Karpas-422 (cell line): ENCODE measurements around the gene DAW1. TPM values are rescaled to one million over a fixed set of nuclear protein-coding genes. Genes with fewer than 3 reads are reported as not detected.

Source experiments
- DNase-seq: peaks from one replicate; pipeline ENCODE4 v3.0.0-alpha.2; 2015
- H2AFZ ChIP-seq: fragments of 200-600 bp; sonication (generic); 2 replicates; pipeline ENCODE4 v1.6.1; 2014; ENCODE audit warnings: antibody characterized with exemption, low read length, mixed read lengths
- H3K27ac ChIP-seq: fragments of 200-600 bp; sonication (generic); 2 replicates; pipeline ENCODE4 v1.5.1; 2014; ENCODE audit warnings: mild to moderate bottlenecking, low read length, moderate library complexity
- H3K27me3 ChIP-seq: fragments of 200-600 bp; sonication (generic); 2 replicates; pipeline ENCODE4 v1.6.1; 2014; ENCODE audit warnings: low read length, mixed read lengths
- H3K36me3 ChIP-seq: fragments of 200-600 bp; sonication (generic); 2 replicates; pipeline ENCODE4 v1.6.1; 2014; ENCODE audit warnings: low read length, mixed read lengths; ENCODE audit not compliant: insufficient read depth
- H3K4me1 ChIP-seq: fragments of 200-600 bp; sonication (generic); 2 replicates; pipeline ENCODE4 v1.6.1; 2014; ENCODE audit warnings: mild to moderate bottlenecking, low read length, mixed read lengths
- H3K4me2 ChIP-seq: fragments of 200-600 bp; sonication (generic); 2 replicates; pipeline ENCODE4 v1.6.1; 2014; ENCODE audit warnings: low read length, low read depth, mild to moderate bottlenecking; ENCODE audit not compliant: poor library complexity, severe bottlenecking
- H3K4me3 ChIP-seq: fragments of 200-600 bp; sonication (generic); 2 replicates; pipeline ENCODE4 v1.5.1; 2014; ENCODE audit warnings: mild to moderate bottlenecking, antibody characterized with exemption, low read length, mixed read lengths
- H3K79me2 ChIP-seq: fragments of 200-600 bp; sonication (generic); 2 replicates; pipeline ENCODE4 v1.6.1; 2014; ENCODE audit warnings: mild to moderate bottlenecking, low read length, mixed read lengths
- H3K9ac ChIP-seq: fragments of 200-600 bp; sonication (generic); 2 replicates; pipeline ENCODE4 v1.6.0; 2014; ENCODE audit warnings: low read length
- H3K9me2 ChIP-seq: fragments of 200-600 bp; sonication (generic), shearing (Covaris generic); replicated peaks from 2 replicates; pipeline ENCODE4 v1.6.0; 2014; ENCODE audit warnings: mild to moderate bottlenecking, low read length, moderate library complexity; ENCODE audit not compliant: insufficient read depth
- H3K9me3 ChIP-seq: fragments of 300-700, 200-600 bp; sonication (generic); 2 replicates; pipeline ENCODE4 v1.6.1; 2014; ENCODE audit warnings: low read length, mixed read lengths
- H4K20me1 ChIP-seq: fragments of 200-600 bp; sonication (generic); 2 replicates; pipeline ENCODE4 v1.6.1; 2014; ENCODE audit warnings: mild to moderate bottlenecking, antibody characterized with exemption, low read length, low read depth; ENCODE audit not compliant: insufficient read depth
- total RNA-seq: library from RNA; depleted of rRNA; stranded (reverse); fragments of >200 nt; shearing (Covaris generic); gene quantifications from 2 replicates; pipeline ENCODE4 v1.2.3, GENCODE V29; 2014; ENCODE audit warnings: low replicate concordance

DAW1 gene
- total RNA-seq, 1 experiment from 2014 or later = not detected

DNA sequence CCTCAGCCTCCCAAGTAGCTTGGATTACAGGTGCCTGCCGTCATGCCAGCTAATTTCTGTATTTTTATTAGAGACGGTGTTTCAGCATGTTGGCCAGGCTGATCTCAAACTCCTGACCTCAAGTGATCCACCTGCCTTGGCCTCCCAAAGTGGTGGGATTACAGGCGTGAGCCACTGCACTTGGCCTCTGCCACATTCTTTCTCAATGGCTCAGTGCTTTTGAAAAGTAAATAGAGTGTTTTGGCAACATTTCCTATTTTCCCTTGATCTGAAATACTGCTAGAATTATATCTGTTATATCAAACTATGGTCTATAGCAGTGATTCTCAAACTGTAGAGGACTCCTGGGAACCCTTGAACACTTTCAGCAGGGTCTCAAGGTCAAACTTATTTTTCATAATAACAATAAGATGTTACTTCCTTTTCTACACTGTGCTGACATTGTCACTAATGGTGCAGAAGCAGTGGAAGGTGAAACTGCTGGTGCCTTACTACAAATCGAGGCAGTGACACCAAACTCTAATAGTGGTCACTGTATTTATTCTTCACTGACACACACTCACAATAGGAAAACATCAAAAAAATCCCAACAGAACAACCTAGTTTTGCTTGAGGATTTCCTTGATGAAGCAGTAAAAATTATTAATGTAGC, 10.6 kb downstream of the DAW1 start:
- Histone ChIP-seq H4K20me1 (no peaks in the 10 kb centered on the region), H3K27me3 (no peaks in the 10 kb centered on the region), H3K4me1 (no peaks in the 10 kb centered on the region), H3K36me3 (no peaks in the 10 kb centered on the region), H3K9me2 (no peaks in the 10 kb centered on the region), H3K9me3 (no peaks in the 10 kb centered on the region), H3K4me3 (no peak overlapping the region), H3K27ac (no peak overlapping the region), H3K79me2 (no peaks in the 10 kb centered on the region), H3K9ac (no peak overlapping the region), H2AFZ (no peak overlapping the region), H3K4me2 (no peak overlapping the region)
- DNase-seq = no peak

DNA sequence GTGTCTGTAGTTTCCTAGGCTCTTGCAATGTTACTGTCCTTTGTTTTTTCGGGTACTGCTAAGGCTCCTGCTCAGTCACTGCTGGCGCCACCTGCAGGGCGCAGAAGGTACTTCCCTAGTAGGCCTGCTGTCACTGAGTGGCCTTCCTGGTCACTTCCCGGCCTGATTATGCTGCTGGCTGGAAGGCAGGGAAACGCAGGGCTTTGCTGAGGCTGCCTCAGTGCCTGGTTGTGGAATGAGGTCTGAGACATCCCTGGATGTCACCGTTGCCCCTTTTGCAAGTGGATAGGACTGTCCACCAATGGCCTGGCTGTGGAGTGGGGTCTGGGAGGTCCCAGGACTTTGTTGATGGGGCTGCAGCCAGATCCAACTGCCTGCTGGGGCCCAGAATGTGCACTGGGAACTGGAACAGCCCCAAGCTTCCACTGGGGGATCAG, 13.1 kb downstream of the DAW1 start:
- Histone ChIP-seq H4K20me1 (no peaks in the 10 kb centered on the region), H3K4me2 (no peak overlapping the region), H3K9me3 (no peaks in the 10 kb centered on the region), H3K9ac (no peak overlapping the region), H3K9me2 (no peaks in the 10 kb centered on the region), H3K27ac (no peak overlapping the region), H3K4me1 (no peaks in the 10 kb centered on the region), H3K36me3 (no peaks in the 10 kb centered on the region), H3K79me2 (no peaks in the 10 kb centered on the region), H2AFZ (no peak overlapping the region), H3K27me3 (no peaks in the 10 kb centered on the region), H3K4me3 (no peak overlapping the region)
- peak; percentile 87 for DNase-seq

DNA sequence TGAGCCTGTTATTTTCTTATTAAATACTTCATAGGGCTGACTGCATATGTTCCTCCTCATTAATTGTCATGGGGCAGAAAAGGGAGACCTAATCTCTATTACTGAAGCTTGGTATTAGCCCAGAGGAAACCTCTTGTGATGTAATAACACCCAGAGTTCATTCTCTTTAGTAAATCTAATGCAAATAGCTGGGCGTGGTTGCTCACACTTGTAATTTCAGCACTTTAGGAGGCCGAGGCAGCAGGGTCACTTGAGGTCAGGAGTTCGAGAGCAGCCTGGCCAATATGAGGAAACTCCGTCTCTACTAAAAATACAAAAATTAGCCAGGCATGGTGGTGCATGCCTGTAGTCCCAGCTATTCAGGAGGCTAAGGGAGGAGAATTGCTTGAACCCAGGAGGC, 14.7 kb downstream of the DAW1 start:
- DNase-seq = no peak
- Histone ChIP-seq H3K27me3 (no peaks in the 10 kb centered on the region), H3K36me3 (no peaks in the 10 kb centered on the region), H3K9ac (no peak overlapping the region), H3K9me3 (no peaks in the 10 kb centered on the region), H3K9me2 (no peaks in the 10 kb centered on the region), H4K20me1 (no peaks in the 10 kb centered on the region), H3K79me2 (no peaks in the 10 kb centered on the region), H3K27ac (no peak overlapping the region), H2AFZ (no peak overlapping the region), H3K4me3 (no peak overlapping the region), H3K4me1 (no peaks in the 10 kb centered on the region), H3K4me2 (no peak overlapping the region)

DNA sequence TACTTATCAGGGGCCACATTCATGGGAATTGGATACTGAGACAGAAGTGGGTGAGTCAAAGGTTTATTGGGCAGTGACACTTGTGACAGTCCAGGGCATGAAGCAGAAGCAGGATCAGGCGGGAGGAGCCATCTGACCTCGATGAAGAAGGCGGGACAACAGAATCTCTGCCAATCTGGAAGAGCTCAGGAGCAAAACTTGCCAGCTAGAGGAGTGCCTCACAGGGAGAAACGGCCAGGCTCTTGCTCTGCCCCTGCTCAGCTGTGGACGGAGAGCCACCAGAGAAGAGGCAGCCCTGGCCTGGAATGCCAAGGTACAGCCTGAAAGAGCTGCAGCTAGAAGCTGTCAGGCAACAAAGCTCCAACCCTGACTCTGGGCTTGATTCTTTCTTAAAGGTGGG, 16.9 kb downstream of the DAW1 start:
- DNase-seq = no peak
- Histone ChIP-seq H3K79me2 (no peaks in the 10 kb centered on the region), H3K4me1 (no peaks in the 10 kb centered on the region), H2AFZ (no peak overlapping the region), H3K36me3 (no peaks in the 10 kb centered on the region), H3K9ac (no peak overlapping the region), H3K9me3 (no peaks in the 10 kb centered on the region), H3K27me3 (no peaks in the 10 kb centered on the region), H3K4me3 (no peak overlapping the region), H4K20me1 (no peaks in the 10 kb centered on the region), H3K4me2 (no peak overlapping the region), H3K27ac (no peak overlapping the region), H3K9me2 (no peaks in the 10 kb centered on the region)

DNA sequence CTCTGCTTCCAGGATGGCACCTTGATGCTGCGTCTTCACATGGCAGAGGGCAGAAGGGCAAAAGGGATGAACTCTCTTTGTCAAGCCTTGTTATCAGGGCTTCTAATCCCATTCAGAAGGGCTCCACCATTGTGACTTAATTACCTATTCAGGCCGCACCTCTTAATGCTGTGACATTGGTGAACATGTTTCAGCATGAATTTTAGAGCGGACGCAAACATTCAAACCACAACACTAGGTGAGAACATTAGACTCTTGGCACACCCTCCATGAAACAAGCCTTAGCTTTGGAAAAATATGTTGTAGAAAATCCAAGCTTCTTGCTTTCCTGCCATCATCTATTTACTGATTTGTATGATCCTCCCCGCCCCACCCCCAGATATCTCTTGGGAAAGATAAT, 17.9 kb downstream of the DAW1 start:
- H4K20me1 ChIP-seq = no peaks in the 10 kb centered on the region
- no peaks in the 10 kb centered on the region for H3K79me2 ChIP-seq
- H3K36me3 ChIP-seq = no peaks in the 10 kb centered on the region
- H3K27ac ChIP-seq = no peak overlapping the region
- no peak for DNase-seq
- no peaks in the 10 kb centered on the region for H3K9me3 ChIP-seq
- no peak overlapping the region for H3K4me3 ChIP-seq
- no peak overlapping the region for H3K4me2 ChIP-seq
- H3K4me1 ChIP-seq = no peaks in the 10 kb centered on the region
- no peak overlapping the region for H3K9ac ChIP-seq
- H3K27me3 ChIP-seq = no peaks in the 10 kb centered on the region
- no peaks in the 10 kb centered on the region for H3K9me2 ChIP-seq
- H2AFZ ChIP-seq = no peak overlapping the region

DNA sequence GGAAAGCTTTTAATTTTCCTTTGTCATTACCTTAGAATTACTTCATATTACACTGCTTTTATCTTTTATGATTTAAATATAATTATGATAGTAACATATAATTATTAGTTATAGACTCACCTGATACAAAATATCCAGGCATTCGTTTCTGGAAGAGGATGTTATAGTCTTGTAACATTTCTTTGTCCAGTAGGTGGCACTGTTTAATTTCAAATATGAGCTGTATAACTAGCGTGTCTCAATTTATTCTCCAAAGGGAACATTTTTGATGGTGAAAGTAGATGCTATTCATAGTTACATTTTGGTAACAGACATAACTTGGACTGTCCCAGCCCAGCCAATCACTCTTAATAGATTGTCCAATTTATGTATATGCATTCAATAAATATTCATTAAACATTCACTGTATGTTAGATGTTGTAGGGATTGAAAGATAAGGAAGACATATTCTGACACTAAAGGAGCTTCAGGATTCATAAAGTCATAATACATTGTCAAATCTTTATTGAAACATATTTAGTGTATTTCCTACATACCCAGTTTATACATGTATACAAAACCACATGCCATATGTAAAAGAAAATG, 19.2 kb downstream of the DAW1 start:
- H3K4me2 ChIP-seq = no peak overlapping the region

DNA sequence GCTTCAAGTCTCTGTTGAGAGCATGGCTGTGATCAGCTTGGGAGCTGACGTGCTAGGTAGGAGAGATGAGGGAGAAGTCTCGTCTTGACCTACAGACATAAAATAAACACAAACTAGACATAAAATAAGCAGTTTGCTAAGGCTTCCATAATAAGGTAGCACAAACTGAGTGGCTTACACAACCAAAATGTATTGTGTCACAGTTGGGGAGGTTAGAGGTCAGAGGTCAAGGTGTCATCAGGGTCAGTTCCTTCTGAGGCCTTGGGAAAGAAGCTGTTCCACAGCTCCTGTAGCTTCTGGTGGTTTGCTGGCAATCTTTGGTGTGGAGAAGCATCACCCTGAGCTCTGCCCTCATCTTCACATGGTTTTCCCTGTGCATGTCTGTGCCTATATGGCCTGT, 20.2 kb downstream of the DAW1 start:
- Histone ChIP-seq H3K27ac (no peak overlapping the region), H3K79me2 (no peaks in the 10 kb centered on the region), H3K27me3 (no peaks in the 10 kb centered on the region), H3K4me2 (no peak overlapping the region), H3K9me3 (no peaks in the 10 kb centered on the region), H3K4me3 (no peak overlapping the region), H2AFZ (no peak overlapping the region), H3K4me1 (no peaks in the 10 kb centered on the region), H3K9ac (no peak overlapping the region), H3K36me3 (no peaks in the 10 kb centered on the region), H4K20me1 (no peaks in the 10 kb centered on the region), H3K9me2 (no peaks in the 10 kb centered on the region)
- no peak for DNase-seq

More for the DNA sequence above, 19.2 kb downstream of the DAW1 start:
- H2AFZ ChIP-seq = no peak overlapping the region
- no peaks in the 10 kb centered on the region for H3K9me3 ChIP-seq
- H4K20me1 ChIP-seq = no peaks in the 10 kb centered on the region
- no peak overlapping the region for H3K9ac ChIP-seq
- peak; percentile 82 for DNase-seq
- no peaks in the 10 kb centered on the region for H3K27me3 ChIP-seq
- no peaks in the 10 kb centered on the region for H3K79me2 ChIP-seq
- H3K9me2 ChIP-seq = no peaks in the 10 kb centered on the region
- no peaks in the 10 kb centered on the region for H3K4me1 ChIP-seq
- no peaks in the 10 kb centered on the region for H3K36me3 ChIP-seq
- H3K4me3 ChIP-seq = no peak overlapping the region
- no peak overlapping the region for H3K27ac ChIP-seq

DNA sequence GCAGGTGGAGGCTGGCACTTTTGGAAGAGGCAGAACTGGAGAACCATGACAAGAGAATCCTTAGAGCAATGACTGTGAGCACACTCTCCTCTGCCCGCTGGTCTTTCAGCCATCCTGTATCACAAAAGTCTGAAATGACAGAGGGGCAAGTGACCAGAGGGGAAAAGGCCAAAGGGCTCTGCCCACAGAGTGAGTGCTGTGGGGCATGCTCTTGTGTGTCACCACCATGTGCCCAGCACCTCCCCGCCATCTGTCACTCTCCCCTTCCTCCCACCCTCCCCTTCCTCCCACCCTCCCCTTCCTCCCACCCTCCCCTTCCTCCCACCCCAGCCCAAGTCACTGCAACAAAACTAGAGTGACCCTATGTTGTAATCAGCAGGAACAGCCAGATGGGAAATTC, 31.9 kb downstream of the DAW1 start:
- no peak overlapping the region for H3K9ac ChIP-seq
- H2AFZ ChIP-seq = no peak overlapping the region
- no peaks in the 10 kb centered on the region for H4K20me1 ChIP-seq
- no peaks in the 10 kb centered on the region for H3K27me3 ChIP-seq
- no peaks in the 10 kb centered on the region for H3K4me1 ChIP-seq
- H3K36me3 ChIP-seq = no peaks in the 10 kb centered on the region
- no peak overlapping the region for H3K27ac ChIP-seq
- no peak overlapping the region for H3K4me2 ChIP-seq
- no peaks in the 10 kb centered on the region for H3K79me2 ChIP-seq
- H3K4me3 ChIP-seq = no peak overlapping the region
- no peaks in the 10 kb centered on the region for H3K9me3 ChIP-seq
- DNase-seq = no peak
- no peaks in the 10 kb centered on the region for H3K9me2 ChIP-seq
